PFSK-1 (cell line): Measurements from ENCODE around the gene WNT5B.

Source experiments
- FOXP2 ChIP-seq: optimal IDR thresholded peaks from 2 replicates; pipeline ENCODE3; 2011; ENCODE audit warnings: borderline replicate concordance, control low read depth, inconsistent platforms; ENCODE audit not compliant: insufficient read depth; ENCODE audit errors: extremely low read length, extremely low read depth
- POLR2AphosphoS5 ChIP-seq: IDR thresholded peaks from 2 replicates; pipeline ENCODE4 v1.6.1; 2012; ENCODE audit warnings: low read depth, mild to moderate bottlenecking, control low read depth, low read length, moderate library complexity
- SIN3A ChIP-seq: IDR thresholded peaks from 2 replicates; pipeline ENCODE4 v1.6.1; 2012; ENCODE audit warnings: mild to moderate bottlenecking, low read length, moderate library complexity, borderline replicate concordance; ENCODE audit not compliant: insufficient read depth
- TAF1 ChIP-seq: IDR thresholded peaks from 2 replicates; pipeline ENCODE4 v1.6.1; 2012; ENCODE audit warnings: low read length, control low read depth, borderline replicate concordance; ENCODE audit not compliant: insufficient read depth
- TF ChIP-seq, protein P1 (sequence below), 2 experiments: IDR thresholded peaks; 2 replicates each; pipeline versions ENCODE4 v1.6.1 to v1.8.0; 2011 to 2012; ENCODE audit warnings: low read depth in 2 of 2, low read length in 2 of 2, control low read depth in 1 of 2, inconsistent platforms in 1 of 2, mild to moderate bottlenecking in 1 of 2, moderate library complexity in 1 of 2; ENCODE audit not compliant: insufficient read depth in 1 of 2

DNA sequence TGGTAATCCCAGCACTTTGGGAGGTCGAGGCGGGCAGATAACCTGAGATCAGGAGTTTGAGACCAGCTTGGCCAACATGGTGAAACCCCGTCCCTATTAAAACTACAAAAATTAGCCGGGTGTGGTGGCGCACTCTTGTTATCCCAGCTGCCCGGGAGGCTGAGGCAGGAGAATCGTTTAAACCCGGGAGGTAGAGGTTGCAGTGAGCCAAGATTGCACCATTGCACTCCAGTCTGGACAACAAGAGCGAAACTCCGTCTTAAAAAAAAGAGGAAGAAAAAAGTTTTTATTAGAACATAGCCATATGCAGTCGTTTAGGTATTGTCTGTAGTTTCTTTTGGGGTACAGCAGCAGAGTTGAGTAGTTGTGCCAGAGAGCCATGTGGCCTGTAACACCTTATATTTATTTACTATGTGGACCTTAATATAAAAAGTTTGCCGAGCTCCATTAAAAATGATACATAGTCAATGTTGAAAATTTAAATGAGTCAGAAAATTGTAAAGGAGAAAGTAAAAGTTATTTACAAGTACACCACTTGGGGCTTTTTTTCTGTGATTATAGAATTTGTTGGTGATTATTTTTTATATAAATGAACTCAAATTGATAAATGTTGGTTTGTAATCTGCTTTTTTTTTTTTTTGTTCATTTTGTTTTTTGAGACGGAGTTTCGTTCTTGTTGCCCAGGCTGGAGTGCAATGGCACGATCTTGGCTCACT, 64.0 kb downstream of the WNT5B start:
- TF ChIP-seq POLR2AphosphoS5, result no peak
- TF ChIP-seq, protein P1, sequence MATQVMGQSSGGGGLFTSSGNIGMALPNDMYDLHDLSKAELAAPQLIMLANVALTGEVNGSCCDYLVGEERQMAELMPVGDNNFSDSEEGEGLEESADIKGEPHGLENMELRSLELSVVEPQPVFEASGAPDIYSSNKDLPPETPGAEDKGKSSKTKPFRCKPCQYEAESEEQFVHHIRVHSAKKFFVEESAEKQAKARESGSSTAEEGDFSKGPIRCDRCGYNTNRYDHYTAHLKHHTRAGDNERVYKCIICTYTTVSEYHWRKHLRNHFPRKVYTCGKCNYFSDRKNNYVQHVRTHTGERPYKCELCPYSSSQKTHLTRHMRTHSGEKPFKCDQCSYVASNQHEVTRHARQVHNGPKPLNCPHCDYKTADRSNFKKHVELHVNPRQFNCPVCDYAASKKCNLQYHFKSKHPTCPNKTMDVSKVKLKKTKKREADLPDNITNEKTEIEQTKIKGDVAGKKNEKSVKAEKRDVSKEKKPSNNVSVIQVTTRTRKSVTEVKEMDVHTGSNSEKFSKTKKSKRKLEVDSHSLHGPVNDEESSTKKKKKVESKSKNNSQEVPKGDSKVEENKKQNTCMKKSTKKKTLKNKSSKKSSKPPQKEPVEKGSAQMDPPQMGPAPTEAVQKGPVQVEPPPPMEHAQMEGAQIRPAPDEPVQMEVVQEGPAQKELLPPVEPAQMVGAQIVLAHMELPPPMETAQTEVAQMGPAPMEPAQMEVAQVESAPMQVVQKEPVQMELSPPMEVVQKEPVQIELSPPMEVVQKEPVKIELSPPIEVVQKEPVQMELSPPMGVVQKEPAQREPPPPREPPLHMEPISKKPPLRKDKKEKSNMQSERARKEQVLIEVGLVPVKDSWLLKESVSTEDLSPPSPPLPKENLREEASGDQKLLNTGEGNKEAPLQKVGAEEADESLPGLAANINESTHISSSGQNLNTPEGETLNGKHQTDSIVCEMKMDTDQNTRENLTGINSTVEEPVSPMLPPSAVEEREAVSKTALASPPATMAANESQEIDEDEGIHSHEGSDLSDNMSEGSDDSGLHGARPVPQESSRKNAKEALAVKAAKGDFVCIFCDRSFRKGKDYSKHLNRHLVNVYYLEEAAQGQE (IDR thresholded peaks at IDR 0.05; ENCODE audit: insufficient read depth in 1 of 2, low read depth in 2 of 2, low read length in 2 of 2), result no peak
- TF ChIP-seq TAF1, result no peak
- TF ChIP-seq SIN3A, result no peak
- TF ChIP-seq FOXP2, result no peak
